Activated CD4-positive, alpha-beta memory T cell treated with anti-CD3 and anti-CD28 coated beads for 36 hours (primary cell): Measurements from ENCODE around the gene DCX. TPM values are rescaled to one million over a fixed set of nuclear protein-coding genes. Genes with fewer than 3 reads are reported as not detected.

ENCODE experiments used
- CTCF ChIA-PET: fragments of 350-600 bp; sonication (Branson Sonifier 250); formaldehyde crosslinking; loops from one replicate; lab custom pipeline; 2021; ENCODE audit warnings: antibody characterized with exemption, inconsistent platforms; lab: Charles Lee
- POLR2A ChIA-PET: fragments of 350-600 bp; sonication (Branson Sonifier 250); formaldehyde crosslinking; loops from one replicate; lab custom pipeline; 2021; ENCODE audit warnings: antibody characterized with exemption; lab: Charles Lee
- DNase-seq: peaks from one replicate; pipeline ENCODE4 v3.0.0-alpha.2; 2020
- H3K27ac Mint-ChIP-seq: one replicate; pipeline ENCODE4 v1.8.0; 2021; ENCODE audit warnings: mixed read lengths
- H3K27me3 Mint-ChIP-seq: one replicate; pipeline ENCODE4 v1.8.0; 2021; ENCODE audit warnings: mixed read lengths
- H3K36me3 Mint-ChIP-seq: one replicate; pipeline ENCODE4 v1.8.0; 2021; ENCODE audit warnings: mixed read lengths
- H3K4me1 Mint-ChIP-seq: one replicate; pipeline ENCODE4 v1.8.0; 2021; ENCODE audit warnings: low read depth, mixed read lengths
- H3K4me3 Mint-ChIP-seq: one replicate; pipeline ENCODE4 v1.8.0; 2021; ENCODE audit warnings: mild to moderate bottlenecking, mixed read lengths
- H3K9me3 Mint-ChIP-seq: one replicate; pipeline ENCODE4 v1.8.0; 2021; ENCODE audit warnings: mixed read lengths
- intact Hi-C: fragments of 100-400 bp; cut with micrococcal nuclease; formaldehyde crosslinking; loops from one replicate; pipeline ENCODE4 v1.15.1; 2023
- total RNA-seq, 2 experiments: library from RNA; stranded (reverse); gene quantifications; one replicate each; pipeline ENCODE4 v1.2.3, GENCODE V29; 2021

The DCX gene
- total RNA-seq, 2 experiments from 2014 or later: not detected

DNA sequence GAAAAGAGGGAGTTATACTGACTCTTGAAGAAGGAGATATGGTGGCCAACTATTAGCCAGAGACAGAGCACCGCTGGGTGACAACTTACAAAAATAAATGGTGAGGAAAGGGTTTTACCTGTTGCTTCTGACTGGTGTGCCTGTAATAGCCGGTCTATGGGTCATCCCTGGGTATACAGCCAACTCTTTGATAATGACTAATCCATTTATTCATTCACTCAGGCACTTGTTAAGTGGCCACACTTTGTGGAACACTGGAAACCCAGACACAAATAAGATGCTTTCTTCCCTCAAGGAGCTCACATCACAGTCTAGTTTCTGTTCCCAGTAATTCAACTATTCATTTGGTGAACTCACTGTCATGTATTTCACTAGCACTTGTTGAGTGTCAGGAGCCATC, 128.5 kb downstream of the DCX start:
- ChIA-PET POLR2A (no interaction called here), CTCF (no interaction called here)
- no peaks in the 10 kb centered on the region for H3K4me1 Mint-ChIP-seq
- H3K4me3 Mint-ChIP-seq: no peak overlapping the region
- intact Hi-C loops: no loop called here
- no peaks in the 10 kb centered on the region for H3K9me3 Mint-ChIP-seq
- DNase-seq: no peak
- H3K27ac Mint-ChIP-seq: no peak overlapping the region
- no peaks in the 10 kb centered on the region for H3K27me3 Mint-ChIP-seq
- no peaks in the 10 kb centered on the region for H3K36me3 Mint-ChIP-seq

DNA sequence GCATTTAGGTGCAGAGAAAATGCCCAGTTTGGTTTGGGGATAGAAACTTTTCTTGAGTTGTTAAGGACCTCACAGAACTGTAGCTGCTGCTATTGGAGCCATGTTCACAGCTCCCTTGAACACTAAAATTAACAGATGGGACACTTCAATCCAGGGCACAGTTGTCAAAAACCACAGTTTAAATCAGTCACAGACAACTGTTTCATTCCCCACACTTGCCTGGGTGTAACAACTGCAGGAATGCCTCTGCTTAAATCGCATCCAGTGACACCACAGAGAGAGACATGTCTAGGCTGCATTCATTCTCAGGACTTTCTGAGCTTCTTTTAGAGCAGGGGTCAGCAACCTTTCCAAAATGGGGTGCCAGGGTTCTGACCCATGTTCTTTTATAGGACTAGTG, 129.0 kb downstream of the DCX start:
- intact Hi-C loops: no loop called here
- H3K4me3 Mint-ChIP-seq: no peak overlapping the region
- ChIA-PET CTCF (no interaction called here), POLR2A (no interaction called here)
- H3K4me1 Mint-ChIP-seq: no peaks in the 10 kb centered on the region
- H3K27ac Mint-ChIP-seq: no peak overlapping the region
- H3K9me3 Mint-ChIP-seq: no peaks in the 10 kb centered on the region
- H3K27me3 Mint-ChIP-seq: no peaks in the 10 kb centered on the region
- DNase-seq: no peak
- H3K36me3 Mint-ChIP-seq: no peaks in the 10 kb centered on the region

DNA sequence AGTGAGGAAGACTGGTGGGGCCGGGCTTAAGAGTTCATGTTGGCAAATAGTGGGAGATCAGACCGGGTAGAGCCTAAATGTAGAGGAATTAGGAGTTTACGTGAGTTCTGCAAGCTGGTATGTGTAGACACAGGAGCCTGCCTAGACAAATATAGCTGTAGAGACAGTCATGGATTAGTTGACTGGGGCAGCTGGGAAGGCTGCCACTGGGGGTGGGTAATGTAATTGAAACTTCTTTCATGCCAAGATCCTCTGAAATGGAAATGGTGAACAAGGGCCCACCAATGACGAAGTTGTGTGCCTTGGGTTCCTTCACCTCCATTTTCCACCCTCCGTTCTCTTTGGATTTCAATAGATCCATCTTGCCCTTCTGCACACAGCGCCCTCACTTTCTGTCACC, 129.9 kb downstream of the DCX start:
- ChIA-PET POLR2A (no interaction called here), CTCF (no interaction called here)
- Mint-ChIP-seq H3K27ac (no peak overlapping the region), H3K4me1 (no peaks in the 10 kb centered on the region), H3K27me3 (no peaks in the 10 kb centered on the region), H3K36me3 (no peaks in the 10 kb centered on the region), H3K9me3 (no peaks in the 10 kb centered on the region), H3K4me3 (no peak overlapping the region)
- intact Hi-C loops: no loop called here
- DNase-seq: no peak

DNA sequence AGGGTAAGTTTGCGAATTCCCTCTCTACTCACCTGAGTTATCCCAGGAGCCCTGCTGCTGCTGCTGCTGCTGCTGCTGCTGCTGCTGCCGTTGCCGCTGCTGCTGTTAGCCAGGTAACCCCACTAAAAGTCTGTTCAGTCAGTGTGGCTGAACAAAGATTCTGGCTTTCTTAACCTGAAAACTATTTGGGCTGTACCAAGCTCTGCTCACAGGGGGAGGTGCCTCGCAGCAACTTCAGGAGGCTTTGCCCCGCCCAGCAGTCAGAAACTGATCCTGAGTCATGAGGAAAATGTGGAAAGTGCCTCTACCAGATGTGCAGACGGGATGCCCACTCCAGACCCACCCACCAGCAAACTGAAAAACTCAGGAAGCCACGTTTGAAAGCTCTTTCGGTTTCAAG, 141.7 kb downstream of the DCX start, which contains the start of gene CAPN6:
Gene CAPN6, minus strand, starts transcription at position 145 of the 400 bp plus-strand sequence. CDS start 6,547 bp downstream, outside the sequence.
- DNase-seq: no peak
- Mint-ChIP-seq H3K9me3 (no peaks in the 10 kb centered on the region), H3K4me3 (no peak within 1 kb of the TSS), H3K36me3 (no peaks in the 10 kb centered on the region), H3K4me1 (no peaks in the 10 kb centered on the region), H3K27me3 (peaks cover 7% of the 10 kb centered on the region), H3K27ac (no peak within 1 kb of the TSS)
- ChIA-PET CTCF (no interaction called here), POLR2A (no interaction called here)
- intact Hi-C loops: no loop called here

DNA sequence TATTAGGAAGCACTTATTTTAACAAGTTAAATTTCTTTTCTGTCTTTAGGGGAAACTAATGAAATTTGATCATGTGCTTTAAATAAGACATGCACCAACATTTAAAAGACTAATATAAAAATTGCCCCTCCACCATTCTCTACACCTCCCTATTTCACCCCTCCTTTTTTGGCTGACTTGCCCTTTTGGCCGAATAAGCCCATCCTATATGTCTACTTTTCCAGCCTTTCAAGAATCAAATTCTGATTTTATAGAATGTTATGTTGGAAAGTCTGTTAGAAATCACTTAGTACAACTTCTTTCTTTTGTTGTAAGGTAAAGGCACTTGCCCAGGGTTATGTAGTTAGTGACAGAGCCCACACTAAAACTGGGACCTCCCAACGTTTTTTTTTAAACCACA, 143.5 kb downstream of the DCX start:
- ChIA-PET POLR2A (no interaction called here), CTCF (no interaction called here)
- Mint-ChIP-seq H3K4me1 (no peaks in the 10 kb centered on the region), H3K36me3 (no peaks in the 10 kb centered on the region), H3K9me3 (no peaks in the 10 kb centered on the region), H3K27ac (no peak overlapping the region), H3K4me3 (no peak overlapping the region), H3K27me3 (peaks cover 2% of the 10 kb centered on the region)
- intact Hi-C loops: no loop called here
- DNase-seq: no peak

DNA sequence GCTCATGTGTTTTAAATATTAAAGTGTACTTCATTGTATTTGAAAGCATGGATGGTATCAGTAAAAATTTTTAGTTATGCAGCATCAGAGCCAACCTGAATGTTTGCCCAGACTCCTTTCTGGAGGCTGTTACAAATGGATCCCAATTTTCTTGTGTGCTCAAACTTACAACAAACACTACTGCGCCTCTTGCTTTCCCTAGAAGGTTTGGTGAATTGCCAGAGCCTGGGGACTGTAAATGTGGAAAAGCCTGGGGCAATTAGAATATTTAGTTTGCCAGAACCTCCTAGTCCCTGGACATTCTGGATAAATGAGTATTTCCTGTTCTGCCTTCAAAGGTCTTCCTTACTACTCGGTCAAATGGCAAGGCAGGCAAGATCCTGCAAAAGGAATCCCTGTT, 146.5 kb downstream of the DCX start:
- H3K27ac Mint-ChIP-seq: no peak overlapping the region
- DNase-seq: no peak
- H3K27me3 Mint-ChIP-seq: peaks cover 2% of the 10 kb centered on the region
- POLR2A ChIA-PET: no interaction called here
- H3K9me3 Mint-ChIP-seq: no peaks in the 10 kb centered on the region
- intact Hi-C loops: no loop called here
- H3K36me3 Mint-ChIP-seq: no peaks in the 10 kb centered on the region
- H3K4me1 Mint-ChIP-seq: no peaks in the 10 kb centered on the region
- no peak overlapping the region for H3K4me3 Mint-ChIP-seq
- CTCF ChIA-PET: no interaction called here

DNA sequence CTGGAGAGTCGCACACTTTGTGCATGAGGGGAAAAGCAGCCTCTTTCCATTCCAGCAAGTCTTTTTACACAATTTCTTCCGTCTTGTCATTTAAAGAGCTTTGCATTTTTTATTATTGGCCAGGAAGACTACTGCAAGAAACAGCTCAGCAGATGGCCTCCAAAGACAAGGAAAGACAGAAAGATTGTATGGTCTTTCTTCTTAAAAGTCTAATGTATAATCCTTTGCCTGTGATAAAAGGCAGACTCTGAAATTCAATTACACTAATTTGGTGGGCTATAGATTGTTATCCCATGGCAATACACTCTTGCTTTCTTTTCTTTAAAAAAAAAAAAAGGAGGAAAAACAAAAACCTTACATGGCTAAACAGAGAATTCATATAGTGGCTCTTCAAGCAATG, 147.6 kb downstream of the DCX start:
- CTCF ChIA-PET: no interaction called here
- peaks cover 2% of the 10 kb centered on the region for H3K27me3 Mint-ChIP-seq

DNA sequence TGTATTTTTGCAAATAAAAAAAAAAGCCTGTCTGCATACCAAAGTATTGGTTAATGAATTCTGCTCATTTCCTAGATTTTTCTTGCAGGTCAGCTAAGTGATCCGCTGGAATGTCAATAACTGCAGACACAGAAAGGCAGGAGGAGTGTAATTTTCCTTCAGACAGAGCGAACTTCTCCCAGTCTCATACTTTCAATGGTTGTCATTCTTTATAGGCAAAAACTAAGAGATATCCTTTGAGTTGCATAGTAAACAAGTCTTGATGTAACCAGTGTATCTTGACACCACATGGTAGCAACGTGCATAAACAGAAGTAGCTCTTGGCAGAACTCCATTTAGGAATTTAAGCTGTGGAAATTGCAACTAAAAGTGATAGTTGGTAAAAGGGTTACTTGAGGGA, 149.9 kb downstream of the DCX start:
- intact Hi-C loops: no loop called here
- Mint-ChIP-seq H3K9me3 (no peaks in the 10 kb centered on the region), H3K4me3 (no peak overlapping the region), H3K4me1 (no peaks in the 10 kb centered on the region), H3K27me3 (no peaks in the 10 kb centered on the region), H3K36me3 (no peaks in the 10 kb centered on the region), H3K27ac (no peak overlapping the region)
- CTCF ChIA-PET: no interaction called here
- no peak for DNase-seq
- POLR2A ChIA-PET: no interaction called here

More for the DNA sequence above, 147.6 kb downstream of the DCX start:
- no peaks in the 10 kb centered on the region for H3K4me1 Mint-ChIP-seq
- POLR2A ChIA-PET: no interaction called here
- no peaks in the 10 kb centered on the region for H3K9me3 Mint-ChIP-seq
- H3K36me3 Mint-ChIP-seq: no peaks in the 10 kb centered on the region
- H3K27ac Mint-ChIP-seq: no peak overlapping the region
- H3K4me3 Mint-ChIP-seq: no peak overlapping the region
- intact Hi-C loops: no loop called here
- DNase-seq: no peak

DNA sequence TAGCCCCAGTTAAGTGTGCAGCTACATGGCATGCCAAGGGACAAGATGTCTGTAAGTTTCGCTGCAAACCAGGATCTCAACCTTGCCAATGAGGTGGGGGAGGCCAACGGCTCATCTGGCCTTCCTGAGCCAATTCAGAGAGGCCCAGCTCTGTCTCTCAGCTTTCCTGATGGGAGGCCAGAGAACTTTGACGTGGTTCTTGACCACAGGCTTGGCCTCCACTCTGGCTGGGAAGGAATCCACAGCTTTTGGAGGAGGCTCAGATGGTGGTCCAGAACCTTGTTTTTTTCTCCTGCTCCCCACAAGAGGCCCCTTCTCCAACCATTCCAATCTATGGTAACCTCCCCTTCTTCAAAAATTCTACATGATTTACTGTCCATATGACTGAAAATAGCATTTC, 151.5 kb downstream of the DCX start:
- no peak overlapping the region for H3K27ac Mint-ChIP-seq
- no peak overlapping the region for H3K4me3 Mint-ChIP-seq
- POLR2A ChIA-PET: no interaction called here
- no peaks in the 10 kb centered on the region for H3K36me3 Mint-ChIP-seq
- DNase-seq: no peak
- intact Hi-C loops: no loop called here
- CTCF ChIA-PET: no interaction called here
- H3K27me3 Mint-ChIP-seq: no peaks in the 10 kb centered on the region
- H3K9me3 Mint-ChIP-seq: no peaks in the 10 kb centered on the region
- H3K4me1 Mint-ChIP-seq: no peaks in the 10 kb centered on the region

DNA sequence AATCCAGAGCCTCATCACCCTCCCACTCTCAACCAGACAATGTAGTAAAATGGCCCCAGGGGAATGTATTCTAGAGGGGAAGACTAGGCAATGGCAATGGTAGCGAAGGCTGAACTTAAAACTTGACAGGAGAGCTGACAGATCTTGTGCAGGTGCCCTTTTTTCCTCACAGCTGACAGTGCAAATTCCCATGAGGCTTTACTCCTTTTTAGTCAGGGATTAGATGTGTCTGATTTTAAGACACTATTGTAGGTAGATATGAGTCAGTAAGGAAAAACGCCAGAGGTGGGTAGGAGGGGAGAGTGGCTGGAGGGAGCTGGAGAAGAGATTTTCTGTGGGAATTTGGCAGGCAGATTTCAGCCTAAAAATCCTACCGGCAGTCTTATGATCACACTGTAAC, 152.4 kb downstream of the DCX start:
- H3K27me3 Mint-ChIP-seq: no peaks in the 10 kb centered on the region
- DNase-seq: no peak
- no peaks in the 10 kb centered on the region for H3K4me1 Mint-ChIP-seq
- H3K4me3 Mint-ChIP-seq: no peak overlapping the region
- H3K27ac Mint-ChIP-seq: no peak overlapping the region
- no peaks in the 10 kb centered on the region for H3K36me3 Mint-ChIP-seq
- ChIA-PET POLR2A (no interaction called here), CTCF (no interaction called here)
- intact Hi-C loops: no loop called here
- no peaks in the 10 kb centered on the region for H3K9me3 Mint-ChIP-seq

DNA sequence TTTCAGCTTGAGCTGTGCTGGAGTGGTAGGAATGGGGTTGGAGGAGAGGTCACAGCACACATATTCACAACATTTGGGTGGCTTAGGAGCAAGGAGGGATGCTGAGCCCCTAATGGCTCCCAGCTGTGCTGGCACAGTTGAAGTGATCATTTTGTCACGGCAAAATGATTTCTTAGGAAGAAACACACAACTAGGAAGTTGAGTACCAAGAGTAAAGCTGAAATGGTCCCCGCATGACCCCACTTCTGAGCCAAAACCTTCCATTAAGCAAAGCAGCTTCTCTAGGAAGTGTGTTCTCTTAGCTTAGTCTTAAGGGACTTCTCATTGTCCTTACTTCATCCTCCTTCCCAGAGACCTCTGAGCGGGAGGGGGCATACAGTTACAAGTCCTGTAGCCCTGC, 154.3 kb downstream of the DCX start:
- intact Hi-C loops: no loop called here
- ChIA-PET POLR2A (no interaction called here), CTCF (no interaction called here)
- no peak overlapping the region for H3K4me3 Mint-ChIP-seq
- no peak for DNase-seq
- H3K36me3 Mint-ChIP-seq: no peaks in the 10 kb centered on the region
- H3K4me1 Mint-ChIP-seq: no peaks in the 10 kb centered on the region
- no peaks in the 10 kb centered on the region for H3K27me3 Mint-ChIP-seq
- no peaks in the 10 kb centered on the region for H3K9me3 Mint-ChIP-seq
- H3K27ac Mint-ChIP-seq: no peak overlapping the region

DNA sequence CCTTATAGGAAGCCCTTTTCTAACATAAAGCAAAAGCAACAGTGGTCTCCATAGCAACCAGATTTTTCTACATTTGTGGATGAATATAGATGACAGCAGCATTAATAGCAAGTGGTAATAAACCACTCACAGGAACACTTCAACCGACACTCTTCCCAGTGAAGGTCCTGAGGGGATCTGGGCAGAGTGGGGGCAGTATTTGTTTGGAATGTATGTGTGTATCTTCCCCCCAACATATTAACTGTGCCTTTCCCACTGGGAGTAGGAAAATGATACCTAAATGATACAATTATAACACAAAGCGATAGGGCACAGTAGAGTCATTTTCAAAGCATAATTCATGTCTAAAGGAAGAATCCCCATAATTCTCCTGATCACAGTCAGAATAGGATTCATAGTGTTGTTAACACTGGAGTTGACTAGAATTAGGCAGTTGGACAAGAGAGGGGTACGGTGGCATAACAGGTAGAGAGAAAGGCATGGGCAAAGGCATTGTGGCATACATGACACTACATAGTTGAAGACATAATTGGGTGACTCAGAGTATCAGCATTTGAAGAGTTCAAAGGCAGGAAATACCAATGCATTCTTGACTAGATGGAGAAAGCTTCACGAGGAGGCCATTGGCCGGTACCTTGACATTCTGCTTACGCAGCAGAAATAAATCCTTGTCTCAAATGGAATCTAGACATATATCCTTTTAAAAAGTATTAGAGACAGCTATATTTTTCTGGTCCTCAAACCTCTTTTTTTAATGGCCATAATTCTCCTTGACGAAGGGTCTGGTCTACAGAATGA, 156.9 kb downstream of the DCX start:
- no peak overlapping the region for H3K27ac Mint-ChIP-seq
- no peaks in the 10 kb centered on the region for H3K9me3 Mint-ChIP-seq
- H3K36me3 Mint-ChIP-seq: no peaks in the 10 kb centered on the region
- no peaks in the 10 kb centered on the region for H3K4me1 Mint-ChIP-seq
- ChIA-PET CTCF (no interaction called here), POLR2A (no interaction called here)
- no peak for DNase-seq
- no peak overlapping the region for H3K4me3 Mint-ChIP-seq
- intact Hi-C loops: no loop called here
- H3K27me3 Mint-ChIP-seq: peaks cover 2% of the 10 kb centered on the region

DNA sequence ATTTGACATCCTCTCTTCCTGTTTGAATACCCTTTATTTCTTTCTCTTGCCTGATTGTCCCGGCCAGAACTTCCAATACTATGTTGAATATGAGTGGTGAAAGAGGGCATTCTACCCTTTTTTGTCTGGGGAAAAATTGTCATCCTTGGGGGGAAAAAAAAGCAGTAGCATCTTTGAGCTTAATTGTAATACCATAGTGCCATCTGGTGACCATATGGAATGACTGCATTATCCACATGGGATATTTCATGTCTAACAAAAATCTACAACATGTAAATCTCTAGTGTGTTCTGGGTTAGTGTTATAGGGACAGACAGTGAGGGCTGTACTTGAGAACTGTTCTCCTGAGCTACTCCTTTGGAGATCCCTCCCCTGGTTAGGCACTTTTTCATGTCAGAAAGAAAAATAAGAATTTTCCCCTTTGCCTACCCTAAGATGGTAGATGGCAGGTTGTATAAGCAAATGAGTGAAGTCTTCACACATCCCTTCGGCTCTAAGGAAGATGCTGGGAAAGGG, 167.7 kb downstream of the DCX start:
- H3K27ac Mint-ChIP-seq: no peak overlapping the region
- H3K4me1 Mint-ChIP-seq: no peaks in the 10 kb centered on the region
- H3K9me3 Mint-ChIP-seq: no peaks in the 10 kb centered on the region
- POLR2A ChIA-PET: no interaction called here
- no peak overlapping the region for H3K4me3 Mint-ChIP-seq
- DNase-seq: no peak
- CTCF ChIA-PET: interaction anchor here (0.9 to 2.5 kb wide), 12 partner anchors 51 to 390 kb away, joined by 3 to 23 read pairs (median 4); partner anchors contain the start of gene PAK3
- intact Hi-C loops: loop anchor here (1.0 to 5.0 kb wide), 3 partner anchors 77 to 252 kb away; partner anchors contain the start of gene PAK3
- H3K36me3 Mint-ChIP-seq: no peaks in the 10 kb centered on the region
- no peaks in the 10 kb centered on the region for H3K27me3 Mint-ChIP-seq
